ENCODE data around the gene SIRPA. TPM values are rescaled to one million over a fixed set of nuclear protein-coding genes. Genes with fewer than 3 reads are reported as not detected.

Gene SIRPA
- total RNA-seq, 1 donor, result 12.2 TPM

DNA sequence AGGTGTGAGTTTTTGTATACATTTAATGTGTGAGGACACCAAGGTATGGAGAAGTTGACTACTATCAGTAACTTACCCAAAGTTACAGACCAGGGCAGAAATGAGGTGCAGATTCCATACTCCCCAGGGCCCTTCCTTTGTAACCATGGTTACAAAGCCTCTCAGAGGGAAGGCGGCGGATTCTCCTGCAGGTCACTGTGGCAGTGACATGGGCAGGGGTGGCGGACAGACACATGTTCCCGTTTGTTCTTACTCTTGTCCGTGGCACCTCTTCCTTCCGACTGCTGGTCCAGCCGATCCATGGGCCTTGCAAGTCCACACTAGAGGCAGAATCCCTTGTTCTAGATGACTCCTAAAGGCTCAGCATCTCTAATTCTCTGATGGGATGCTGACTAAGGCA lies 55.6 kb downstream of the SIRPA start:
- DNase-seq (ENCODE audit: low read depth), result no peak
- TF ChIP-seq, protein P1, sequence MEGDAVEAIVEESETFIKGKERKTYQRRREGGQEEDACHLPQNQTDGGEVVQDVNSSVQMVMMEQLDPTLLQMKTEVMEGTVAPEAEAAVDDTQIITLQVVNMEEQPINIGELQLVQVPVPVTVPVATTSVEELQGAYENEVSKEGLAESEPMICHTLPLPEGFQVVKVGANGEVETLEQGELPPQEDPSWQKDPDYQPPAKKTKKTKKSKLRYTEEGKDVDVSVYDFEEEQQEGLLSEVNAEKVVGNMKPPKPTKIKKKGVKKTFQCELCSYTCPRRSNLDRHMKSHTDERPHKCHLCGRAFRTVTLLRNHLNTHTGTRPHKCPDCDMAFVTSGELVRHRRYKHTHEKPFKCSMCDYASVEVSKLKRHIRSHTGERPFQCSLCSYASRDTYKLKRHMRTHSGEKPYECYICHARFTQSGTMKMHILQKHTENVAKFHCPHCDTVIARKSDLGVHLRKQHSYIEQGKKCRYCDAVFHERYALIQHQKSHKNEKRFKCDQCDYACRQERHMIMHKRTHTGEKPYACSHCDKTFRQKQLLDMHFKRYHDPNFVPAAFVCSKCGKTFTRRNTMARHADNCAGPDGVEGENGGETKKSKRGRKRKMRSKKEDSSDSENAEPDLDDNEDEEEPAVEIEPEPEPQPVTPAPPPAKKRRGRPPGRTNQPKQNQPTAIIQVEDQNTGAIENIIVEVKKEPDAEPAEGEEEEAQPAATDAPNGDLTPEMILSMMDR (IDR thresholded peaks at IDR 0.05; ENCODE audit: insufficient read depth, low read length), result no peak
- H3K4me3 ChIP-seq (ENCODE audit: low read depth, low read length), result no peak overlapping the region

DNA sequence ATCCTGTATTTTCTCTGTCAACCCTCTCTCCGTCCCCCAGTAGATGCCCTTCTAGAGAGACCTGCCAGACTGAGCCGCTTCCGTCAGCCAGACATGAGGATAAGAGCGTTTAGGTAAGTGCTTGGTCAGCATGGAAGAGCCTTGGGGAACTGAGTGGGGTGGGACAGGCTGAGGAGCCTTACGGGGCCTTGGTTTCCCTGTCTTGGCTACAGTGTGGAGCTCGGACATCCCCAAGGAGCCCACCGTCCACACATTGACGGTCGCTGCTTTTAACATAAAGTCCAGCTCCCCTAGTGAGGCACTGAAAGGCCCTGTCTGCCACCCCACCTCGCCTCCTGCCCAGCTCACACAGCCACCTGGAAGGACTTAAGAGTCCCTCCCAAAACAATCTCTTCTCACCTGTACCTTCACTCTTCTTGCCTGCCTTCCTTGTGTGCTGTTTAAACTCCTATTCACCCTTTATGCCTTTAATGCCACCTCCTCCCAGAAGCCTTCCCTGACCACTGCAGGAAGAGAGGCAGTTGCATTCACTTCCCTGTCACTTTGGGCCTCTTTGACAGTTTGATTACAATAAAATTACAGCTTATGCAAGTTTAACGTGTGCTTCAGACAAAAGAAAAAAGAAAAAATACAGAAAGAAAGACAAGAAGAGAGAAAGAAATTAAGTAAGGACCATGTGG lies 56.4 kb downstream of the SIRPA start:
- TF ChIP-seq, protein P1 (IDR thresholded peaks at IDR 0.05; ENCODE audit: insufficient read depth, low read length), result no peak
- no peak overlapping the region for H3K4me3 ChIP-seq (ENCODE audit: low read depth, low read length)
- no peak for DNase-seq (ENCODE audit: low read depth)

DNA sequence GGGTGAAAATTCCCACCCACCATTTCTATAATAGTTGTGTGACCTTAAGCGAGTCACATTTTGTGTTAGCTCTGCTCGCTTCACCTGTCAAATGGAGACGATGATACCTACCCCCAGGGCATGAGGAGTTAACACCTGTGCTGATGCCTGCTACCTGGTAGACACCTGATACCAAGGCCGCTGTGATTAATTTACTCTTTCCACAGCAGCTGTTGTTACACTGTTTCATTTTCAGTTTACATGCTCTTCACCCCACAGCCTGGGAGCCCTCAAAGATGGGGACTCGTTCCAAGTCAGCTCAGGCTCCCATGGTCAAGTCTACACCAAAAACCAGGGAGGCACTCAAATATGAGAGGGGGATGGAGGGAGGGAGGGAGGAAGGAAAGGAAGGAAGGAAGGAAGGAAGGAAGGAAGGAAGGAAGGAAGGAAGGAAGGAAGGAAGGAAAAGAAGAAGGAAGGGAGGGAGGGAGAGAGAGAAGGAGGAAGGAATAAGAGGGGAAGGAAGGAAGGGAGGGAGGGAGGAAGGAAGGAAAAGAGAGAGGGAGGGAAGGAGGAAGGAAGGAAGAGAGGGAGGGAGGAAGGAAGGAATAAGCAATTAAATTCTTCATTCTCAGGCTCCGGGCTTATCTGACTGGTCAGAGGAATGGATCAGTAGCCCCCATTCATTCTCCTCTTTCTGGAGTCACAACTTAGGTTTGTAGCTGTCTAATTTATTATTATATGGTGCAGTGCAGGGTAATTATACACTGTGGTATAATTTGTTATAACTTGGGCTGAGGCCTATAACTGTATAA lies 57.7 kb downstream of the SIRPA start:
- TF ChIP-seq, protein P1 (IDR thresholded peaks at IDR 0.05; ENCODE audit: insufficient read depth, low read length), result no peak
- no peak overlapping the region for H3K4me3 ChIP-seq (ENCODE audit: low read depth, low read length)
- no peak for DNase-seq (ENCODE audit: low read depth)

DNA sequence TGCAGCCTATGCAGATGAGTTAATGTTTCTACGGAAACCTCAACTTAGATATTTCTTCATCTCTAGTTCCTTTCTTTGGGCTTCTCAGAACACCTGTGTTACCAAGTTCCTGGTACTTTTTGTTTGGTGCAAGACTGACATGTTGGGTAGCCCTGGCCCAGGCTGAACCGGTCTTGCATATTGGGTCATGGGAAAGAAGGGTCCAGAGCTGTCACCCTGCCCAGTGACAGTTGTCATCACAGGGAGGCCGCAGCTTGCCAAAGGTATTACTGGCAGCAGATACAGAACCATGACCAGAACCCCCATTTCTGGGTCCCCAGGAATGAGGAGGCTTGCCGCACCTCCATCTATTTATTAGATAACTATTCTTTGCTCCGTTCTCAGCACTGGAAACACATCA lies 58.4 kb downstream of the SIRPA start:
- no peak for DNase-seq (ENCODE audit: low read depth)
- no peak overlapping the region for H3K4me3 ChIP-seq (ENCODE audit: low read depth, low read length)
- TF ChIP-seq, protein P1 (IDR thresholded peaks at IDR 0.05; ENCODE audit: insufficient read depth, low read length), result no peak

DNA sequence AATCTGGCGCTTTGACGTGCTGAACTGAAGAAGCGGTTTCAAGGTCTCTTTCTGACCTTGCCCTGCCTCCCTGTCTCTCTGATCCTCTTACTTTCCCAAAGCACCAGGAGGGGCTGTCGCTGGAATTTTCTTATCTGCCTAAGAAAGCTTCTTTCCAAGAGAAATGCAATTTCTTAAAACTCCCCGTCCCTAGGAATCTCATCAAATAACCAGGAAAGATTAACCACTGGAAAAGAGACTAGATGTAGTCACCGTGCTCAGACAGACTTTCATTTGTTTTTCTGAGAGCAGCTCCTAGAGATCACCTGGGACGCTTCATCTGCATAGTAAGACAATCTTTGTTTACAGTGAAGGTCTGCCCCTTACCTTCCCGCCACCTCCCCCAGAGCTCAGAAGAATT lies 60.0 kb downstream of the SIRPA start:
- DNase-seq (ENCODE audit: low read depth), result no peak
- no peak overlapping the region for H3K4me3 ChIP-seq (ENCODE audit: low read depth, low read length)
- TF ChIP-seq, protein P1 (IDR thresholded peaks at IDR 0.05; ENCODE audit: insufficient read depth, low read length), result no peak

DNA sequence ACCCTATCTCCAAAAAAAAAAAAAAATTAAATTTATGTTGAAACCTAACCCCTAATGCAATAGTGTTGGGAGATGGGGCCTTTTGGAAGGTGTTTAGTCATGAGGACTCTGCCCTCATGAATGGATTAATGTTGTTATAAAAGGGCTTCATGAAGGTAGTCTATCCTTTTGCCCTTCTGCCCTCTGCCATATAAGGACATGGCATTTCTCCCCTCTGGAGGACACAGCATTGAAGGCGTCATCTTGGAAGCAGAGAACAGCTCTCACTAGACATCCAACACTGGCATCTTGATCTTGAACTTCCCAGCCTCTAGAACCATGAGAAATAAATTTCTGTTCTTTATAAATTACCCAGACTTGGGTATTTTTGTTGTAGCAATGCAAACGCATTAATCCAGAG lies 63.2 kb downstream of the SIRPA start:
- DNase-seq (ENCODE audit: low read depth), result no peak
- H3K4me3 ChIP-seq (ENCODE audit: low read depth, low read length), result no peak overlapping the region
- TF ChIP-seq, protein P1 (IDR thresholded peaks at IDR 0.05; ENCODE audit: insufficient read depth, low read length), result no peak

Data from fibroblast of the aortic adventitia (primary cell).